ENCODE data around the gene CHST13. TPM values are rescaled to one million over a fixed set of nuclear protein-coding genes. Genes with fewer than 3 reads are reported as not detected.

Gene CHST13
- total RNA-seq, 1 donor from 2014 or later, result not detected

GRCh38 chr3:126487151-126487771, 36.7 kb upstream of the CHST13 start:
- peak; percentile 46 for DNase-seq

- DNase-seq, result no peak
Measured at GRCh38 chr3:126488185-126488584, 35.8 kb upstream of the CHST13 start.

GRCh38 chr3:126488886-126489569, 34.9 kb upstream of the CHST13 start:
- DNase-seq, result no peak

- DNase-seq, result no peak
Measured at GRCh38 chr3:126490619-126491018, 33.3 kb upstream of the CHST13 start.

GRCh38 chr3:126491221-126492013, 32.5 kb upstream of the CHST13 start:
- DNase-seq, result no peak

- no peak for DNase-seq
Measured at GRCh38 chr3:126493051-126493450, 30.9 kb upstream of the CHST13 start.

GRCh38 chr3:126493739-126494138, 30.2 kb upstream of the CHST13 start:
- DNase-seq, result no peak

GRCh38 chr3:126494204-126494969, 29.6 kb upstream of the CHST13 start:
- no peak for DNase-seq

- DNase-seq, result no peak
Measured at GRCh38 chr3:126494970-126495230, 29.1 kb upstream of the CHST13 start.

GRCh38 chr3:126495786-126496185, 28.2 kb upstream of the CHST13 start:
- no peak for DNase-seq

GRCh38 chr3:126496894-126497850, 26.8 kb upstream of the CHST13 start:
- no peak for DNase-seq

GRCh38 chr3:126497956-126498355, 26.0 kb upstream of the CHST13 start:
- no peak for DNase-seq

- DNase-seq, result no peak
Measured at GRCh38 chr3:126498461-126498860, 25.5 kb upstream of the CHST13 start.

GRCh38 chr3:126498929-126499328, 25.0 kb upstream of the CHST13 start:
- no peak for DNase-seq

- no peak for DNase-seq
Measured at GRCh38 chr3:126499401-126499800, 24.6 kb upstream of the CHST13 start.

- no peak for DNase-seq
Measured at GRCh38 chr3:126500016-126500415, 23.9 kb upstream of the CHST13 start.

GRCh38 chr3:126501054-126501453, 22.9 kb upstream of the CHST13 start:
- no peak for DNase-seq

- DNase-seq, result no peak
Measured at GRCh38 chr3:126501736-126502135, 22.2 kb upstream of the CHST13 start.

- no peak for DNase-seq
Measured at GRCh38 chr3:126502656-126503055, 21.3 kb upstream of the CHST13 start.

- no peak for DNase-seq
Measured at GRCh38 chr3:126503701-126504100, 20.3 kb upstream of the CHST13 start.

GRCh38 chr3:126507886-126508285, 16.1 kb upstream of the CHST13 start:
- DNase-seq, result no peak

GRCh38 chr3:126508564-126508964, 15.4 kb upstream of the CHST13 start:
- DNase-seq, result no peak
